ENCODE data around the gene TAF1D. TPM values are rescaled to one million over a fixed set of nuclear protein-coding genes. Genes with fewer than 3 reads are reported as not detected.

TAF1D gene
- total RNA-seq, 1 donor from 2014 or later: 83.2 TPM

- peaks cover 100% of the 10 kb centered on the region for H3K36me3 ChIP-seq
- intact Hi-C loops (cut with DNase I): no loop called here
- no peak overlapping the region for H3K27ac ChIP-seq
- no peaks in the 10 kb centered on the region for H3K9me3 ChIP-seq
- no peak overlapping the region for H3K4me3 ChIP-seq
- no peaks in the 10 kb centered on the region for H3K27me3 ChIP-seq (ENCODE audit: low read depth)
- ATAC-seq (no peak), DNase-seq (no peak)
- peaks cover 28% of the 10 kb centered on the region for H3K4me1 ChIP-seq
- TF ChIP-seq, protein P1, sequence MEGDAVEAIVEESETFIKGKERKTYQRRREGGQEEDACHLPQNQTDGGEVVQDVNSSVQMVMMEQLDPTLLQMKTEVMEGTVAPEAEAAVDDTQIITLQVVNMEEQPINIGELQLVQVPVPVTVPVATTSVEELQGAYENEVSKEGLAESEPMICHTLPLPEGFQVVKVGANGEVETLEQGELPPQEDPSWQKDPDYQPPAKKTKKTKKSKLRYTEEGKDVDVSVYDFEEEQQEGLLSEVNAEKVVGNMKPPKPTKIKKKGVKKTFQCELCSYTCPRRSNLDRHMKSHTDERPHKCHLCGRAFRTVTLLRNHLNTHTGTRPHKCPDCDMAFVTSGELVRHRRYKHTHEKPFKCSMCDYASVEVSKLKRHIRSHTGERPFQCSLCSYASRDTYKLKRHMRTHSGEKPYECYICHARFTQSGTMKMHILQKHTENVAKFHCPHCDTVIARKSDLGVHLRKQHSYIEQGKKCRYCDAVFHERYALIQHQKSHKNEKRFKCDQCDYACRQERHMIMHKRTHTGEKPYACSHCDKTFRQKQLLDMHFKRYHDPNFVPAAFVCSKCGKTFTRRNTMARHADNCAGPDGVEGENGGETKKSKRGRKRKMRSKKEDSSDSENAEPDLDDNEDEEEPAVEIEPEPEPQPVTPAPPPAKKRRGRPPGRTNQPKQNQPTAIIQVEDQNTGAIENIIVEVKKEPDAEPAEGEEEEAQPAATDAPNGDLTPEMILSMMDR (IDR thresholded peaks at IDR 0.05): no peak
These were observed 7.8 kb downstream of the TAF1D start for GRCh38 chr11:93733474-93733873.

DNA sequence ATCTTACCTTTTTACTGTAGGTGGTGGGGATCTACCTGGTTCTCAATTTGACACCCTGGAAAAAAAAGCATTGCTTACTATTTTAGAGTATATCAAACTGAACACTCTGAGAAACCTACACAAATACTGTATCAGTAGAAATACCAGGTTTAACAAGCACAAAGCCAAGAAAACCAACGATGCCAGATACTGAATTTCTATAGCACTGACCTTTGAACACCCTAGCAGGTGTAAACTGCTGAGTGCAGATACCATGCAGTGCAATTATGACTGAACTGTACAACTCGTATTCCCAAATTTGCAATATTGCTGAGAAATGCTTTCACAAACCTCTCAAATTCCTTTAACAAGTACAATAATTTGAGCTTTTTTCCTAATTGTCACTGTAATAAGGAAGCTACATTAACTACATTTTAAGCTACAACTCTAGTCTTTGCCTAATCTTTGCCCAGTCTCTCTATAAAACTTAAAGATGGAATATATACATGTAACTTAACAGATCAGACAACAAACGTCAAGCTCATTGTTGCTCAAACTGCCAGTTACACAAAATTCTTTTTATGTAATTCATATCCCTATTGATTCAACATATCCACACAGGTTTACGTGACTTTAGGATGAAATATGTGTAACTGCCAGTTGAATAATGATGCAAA is 8.9 kb downstream of the TAF1D start:
- Histone ChIP-seq H3K9me3 (no peaks in the 10 kb centered on the region), H3K4me1 (peaks cover 17% of the 10 kb centered on the region), H3K4me3 (no peak overlapping the region), H3K27ac (no peak overlapping the region), H3K36me3 (peaks cover 100% of the 10 kb centered on the region), H3K27me3 (ENCODE audit: low read depth) (no peaks in the 10 kb centered on the region)
- TF ChIP-seq, protein P1 (IDR thresholded peaks at IDR 0.05): no peak
- intact Hi-C loops (cut with DNase I): no loop called here
- DNase-seq (no peak), ATAC-seq (no peak)

DNA sequence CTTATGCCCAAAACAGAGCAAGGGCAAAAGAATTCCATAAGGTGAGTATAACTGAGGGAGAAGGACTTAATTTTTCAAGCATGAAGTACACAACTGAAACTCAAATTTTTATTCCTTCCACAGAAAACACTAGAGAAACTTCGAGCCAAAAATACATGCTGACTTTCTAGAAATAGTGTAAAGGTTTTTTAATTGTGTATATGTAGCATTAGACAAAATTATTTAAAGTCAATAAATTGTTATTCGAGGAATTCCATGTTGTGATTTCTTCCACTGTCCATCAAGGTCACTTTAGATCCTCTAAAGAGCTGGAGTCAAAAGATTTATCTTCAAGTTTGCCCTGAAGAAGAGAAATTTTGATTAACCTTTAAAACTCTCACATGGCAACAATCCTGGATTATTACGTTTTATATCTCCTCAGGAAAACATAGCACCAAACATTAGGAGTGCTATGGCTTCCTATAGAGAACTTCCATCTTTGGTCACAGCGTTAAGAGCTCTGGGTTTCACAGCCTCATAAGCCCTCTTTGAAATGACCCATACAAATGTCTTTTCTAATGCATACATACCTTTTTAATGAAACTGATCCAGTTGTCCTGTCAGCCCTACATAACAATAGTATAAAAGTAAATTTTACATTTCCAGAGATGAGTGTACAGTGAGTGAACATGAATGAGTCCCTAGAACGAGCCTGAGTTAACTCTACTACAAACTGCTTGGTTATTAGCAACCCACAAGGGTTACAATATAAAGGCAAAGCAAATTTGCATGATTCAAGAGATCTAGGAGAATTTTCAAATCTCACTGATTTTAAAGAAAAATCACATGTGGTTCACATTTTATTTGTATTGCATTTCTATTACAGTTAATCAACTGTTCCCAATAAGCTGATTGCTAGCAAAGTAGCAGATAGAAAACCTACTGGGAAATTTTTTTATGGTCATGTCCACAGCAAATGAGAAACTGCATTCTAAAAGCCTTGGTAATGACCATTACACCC is 10.9 kb downstream of the TAF1D start:
- TF ChIP-seq, protein P1 (IDR thresholded peaks at IDR 0.05): no peak
- Histone ChIP-seq H3K4me1 (peaks cover 8% of the 10 kb centered on the region), H3K36me3 (peaks cover 92% of the 10 kb centered on the region), H3K27ac (no peak overlapping the region), H3K9me3 (no peaks in the 10 kb centered on the region), H3K27me3 (ENCODE audit: low read depth) (no peaks in the 10 kb centered on the region), H3K4me3 (no peak overlapping the region)
- intact Hi-C loops (cut with DNase I): no loop called here
- DNase-seq: no peak
- ATAC-seq: no peak

- Histone ChIP-seq H3K9me3 (no peaks in the 10 kb centered on the region), H3K4me1 (no peaks in the 10 kb centered on the region), H3K4me3 (no peak overlapping the region), H3K36me3 (peaks cover 84% of the 10 kb centered on the region), H3K27ac (no peak overlapping the region), H3K27me3 (ENCODE audit: low read depth) (no peaks in the 10 kb centered on the region)
- TF ChIP-seq, protein P1 (IDR thresholded peaks at IDR 0.05): no peak
- intact Hi-C loops (cut with DNase I): no loop called here
- DNase-seq (no peak), ATAC-seq (no peak)
These were observed 12.1 kb downstream of the TAF1D start for GRCh38 chr11:93729129-93729616.

DNA sequence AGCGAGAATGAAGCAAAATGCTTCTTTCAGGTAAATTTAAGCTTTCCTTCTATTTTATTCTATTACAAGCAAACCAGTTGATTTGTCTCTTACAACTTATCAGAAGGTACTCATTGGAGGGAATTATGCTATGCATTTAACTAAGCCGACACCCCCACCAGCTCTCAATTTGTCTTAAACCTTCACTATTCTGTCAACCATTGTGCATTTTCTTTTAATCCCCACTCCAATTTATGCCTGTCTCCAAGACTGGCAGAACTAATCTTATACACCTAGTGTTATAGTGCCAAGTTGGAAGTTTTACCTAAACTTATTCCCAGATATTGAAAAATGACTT is 12.5 kb downstream of the TAF1D start:
- intact Hi-C loops (cut with DNase I): no loop called here
- TF ChIP-seq, protein P1 (IDR thresholded peaks at IDR 0.05): no peak
- Histone ChIP-seq H3K27me3 (ENCODE audit: low read depth) (no peaks in the 10 kb centered on the region), H3K27ac (no peak overlapping the region), H3K9me3 (no peaks in the 10 kb centered on the region), H3K36me3 (peaks cover 81% of the 10 kb centered on the region), H3K4me1 (no peaks in the 10 kb centered on the region), H3K4me3 (no peak overlapping the region)
- ATAC-seq: no peak
- DNase-seq: no peak
